Measurements from ENCODE around the gene NHSL2.

DNA sequence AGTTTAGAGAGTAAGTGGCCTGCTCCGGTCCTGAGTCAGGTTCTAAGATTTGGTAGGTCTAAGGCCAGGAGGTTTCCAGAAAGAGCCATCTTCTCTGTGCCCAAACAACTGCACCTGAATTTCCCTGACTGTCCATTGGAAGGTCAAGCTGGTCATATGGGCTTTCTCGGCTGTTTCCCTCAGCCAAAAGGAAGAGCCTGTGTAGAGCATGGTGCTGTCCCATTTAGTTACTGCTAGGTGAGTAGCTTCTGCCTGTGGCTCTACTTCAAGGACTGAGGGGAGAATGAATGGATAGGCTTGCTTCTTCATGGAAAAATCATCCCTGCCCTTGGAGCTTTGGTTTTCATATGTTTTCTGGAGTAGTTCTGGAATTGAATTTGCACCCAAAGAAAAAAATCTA lies 33.7 kb downstream of the NHSL2 start:
- TF ChIP-seq, protein P1, sequence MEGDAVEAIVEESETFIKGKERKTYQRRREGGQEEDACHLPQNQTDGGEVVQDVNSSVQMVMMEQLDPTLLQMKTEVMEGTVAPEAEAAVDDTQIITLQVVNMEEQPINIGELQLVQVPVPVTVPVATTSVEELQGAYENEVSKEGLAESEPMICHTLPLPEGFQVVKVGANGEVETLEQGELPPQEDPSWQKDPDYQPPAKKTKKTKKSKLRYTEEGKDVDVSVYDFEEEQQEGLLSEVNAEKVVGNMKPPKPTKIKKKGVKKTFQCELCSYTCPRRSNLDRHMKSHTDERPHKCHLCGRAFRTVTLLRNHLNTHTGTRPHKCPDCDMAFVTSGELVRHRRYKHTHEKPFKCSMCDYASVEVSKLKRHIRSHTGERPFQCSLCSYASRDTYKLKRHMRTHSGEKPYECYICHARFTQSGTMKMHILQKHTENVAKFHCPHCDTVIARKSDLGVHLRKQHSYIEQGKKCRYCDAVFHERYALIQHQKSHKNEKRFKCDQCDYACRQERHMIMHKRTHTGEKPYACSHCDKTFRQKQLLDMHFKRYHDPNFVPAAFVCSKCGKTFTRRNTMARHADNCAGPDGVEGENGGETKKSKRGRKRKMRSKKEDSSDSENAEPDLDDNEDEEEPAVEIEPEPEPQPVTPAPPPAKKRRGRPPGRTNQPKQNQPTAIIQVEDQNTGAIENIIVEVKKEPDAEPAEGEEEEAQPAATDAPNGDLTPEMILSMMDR (conservative IDR thresholded peaks at IDR 0.05; ENCODE audit: low read length), result no peak
- no peak for TF ChIP-seq EZH2phosphoT487 (IDR thresholded peaks at IDR 0.05; ENCODE audit: borderline replicate concordance, low read depth, low read length)
